SK-N-SH treated with all-trans-retinoic acid at 6 μM for 48 hours (cell line): ENCODE results near the gene RSAD1.

Experiments used
- ATAC-seq: fragments of 200-7000 bp; cut with Tn5 transposase; 3 replicates; pipeline ENCODE4 v1.9.1; 2020; ENCODE audit warnings: mild to moderate bottlenecking, moderate library complexity
- ARNTL ChIP-seq: fragments of 450-650 bp; formaldehyde crosslinking; IDR thresholded peaks from 2 replicates; pipeline ENCODE4 v1.5.0; 2020; ENCODE audit warnings: low read depth, mild to moderate bottlenecking, moderate library complexity, borderline replicate concordance
- BACH2 ChIP-seq: fragments of 250-450 bp; sonication (Bioruptor Pico); IDR thresholded peaks from 2 replicates; pipeline ENCODE4 v1.9.0; 2021; ENCODE audit warnings: mild to moderate bottlenecking, borderline replicate concordance
- ESRRG ChIP-seq: fragments of 250-450 bp; sonication (Bioruptor Pico); IDR thresholded peaks from 2 replicates; pipeline ENCODE4 v1.6.1; 2021; ENCODE audit warnings: mild to moderate bottlenecking
- OSR1 ChIP-seq: fragments of 250-450 bp; sonication (Bioruptor Pico); IDR thresholded peaks from 2 replicates; pipeline ENCODE4 v1.8.0; 2022; ENCODE audit warnings: moderate library complexity, mild to moderate bottlenecking, inconsistent platforms
- PPARA ChIP-seq: fragments of 250-450 bp; sonication (Bioruptor Pico); IDR thresholded peaks from 2 replicates; pipeline ENCODE4 v1.5.0; 2020; ENCODE audit warnings: mild to moderate bottlenecking, borderline replicate concordance
- SNAI2 ChIP-seq: fragments of 250-450 bp; sonication (Bioruptor Pico); IDR thresholded peaks from 2 replicates; pipeline ENCODE4 v1.5.0; 2020; ENCODE audit warnings: mild to moderate bottlenecking, moderate library complexity
- TOX ChIP-seq: fragments of 250-450 bp; sonication (Bioruptor Pico); IDR thresholded peaks from 2 replicates; pipeline ENCODE4 v1.8.0; 2021; ENCODE audit warnings: mild to moderate bottlenecking, moderate library complexity, borderline replicate concordance
- ZC3H10 ChIP-seq: fragments of 250-450 bp; sonication (Bioruptor Pico); IDR thresholded peaks from 2 replicates; pipeline ENCODE4 v1.5.1; 2021; ENCODE audit warnings: mild to moderate bottlenecking, moderate library complexity
- ZFP3 ChIP-seq: fragments of 250-450 bp; sonication (Bioruptor Pico); IDR thresholded peaks from 2 replicates; pipeline ENCODE4 v1.5.0; 2020; ENCODE audit warnings: mild to moderate bottlenecking, moderate library complexity
- ZNF565 ChIP-seq: fragments of 450-650 bp; formaldehyde crosslinking; conservative IDR thresholded peaks from 2 replicates; pipeline ENCODE4 v1.5.0; 2020; ENCODE audit warnings: low read depth, mild to moderate bottlenecking, moderate library complexity
- ZNF70 ChIP-seq: fragments of 450-650 bp; formaldehyde crosslinking; IDR thresholded peaks from 2 replicates; pipeline ENCODE4 v1.5.0; 2020; ENCODE audit warnings: mild to moderate bottlenecking, moderate library complexity
- ZNF8 ChIP-seq: fragments of 450-650 bp; formaldehyde crosslinking; IDR thresholded peaks from 2 replicates; pipeline ENCODE4 v1.5.0; 2020; ENCODE audit warnings: mild to moderate bottlenecking, moderate library complexity
- TF ChIP-seq, protein P1 (sequence below): fragments of 250-450 bp; sonication (Bioruptor Pico); IDR thresholded peaks from 2 replicates; pipeline ENCODE4 v1.8.0; 2021; ENCODE audit warnings: low read depth, mild to moderate bottlenecking, moderate library complexity, borderline replicate concordance
- TF ChIP-seq, protein P2 (sequence below): fragments of 250-450 bp; sonication (Bioruptor Pico); IDR thresholded peaks from 2 replicates; pipeline ENCODE4 v1.5.1; 2020; ENCODE audit warnings: low read depth, mild to moderate bottlenecking, moderate library complexity
- TF ChIP-seq, protein P3 (sequence below): fragments of 250-450 bp; sonication (Bioruptor Pico); IDR thresholded peaks from 2 replicates; pipeline ENCODE4 v1.5.0; 2020; ENCODE audit warnings: mild to moderate bottlenecking, moderate library complexity
- TF ChIP-seq, protein P4 (sequence below): fragments of 250-450 bp; sonication (Bioruptor Pico); IDR thresholded peaks from 2 replicates; pipeline ENCODE4 v1.5.1; 2021; ENCODE audit warnings: mild to moderate bottlenecking, moderate library complexity
- TF ChIP-seq, protein P5 (sequence below): fragments of 250-450 bp; sonication (Bioruptor Pico); IDR thresholded peaks from 2 replicates; pipeline ENCODE4 v1.8.0; 2020; ENCODE audit warnings: mild to moderate bottlenecking, moderate library complexity, borderline replicate concordance

RSAD1 gene

DNA sequence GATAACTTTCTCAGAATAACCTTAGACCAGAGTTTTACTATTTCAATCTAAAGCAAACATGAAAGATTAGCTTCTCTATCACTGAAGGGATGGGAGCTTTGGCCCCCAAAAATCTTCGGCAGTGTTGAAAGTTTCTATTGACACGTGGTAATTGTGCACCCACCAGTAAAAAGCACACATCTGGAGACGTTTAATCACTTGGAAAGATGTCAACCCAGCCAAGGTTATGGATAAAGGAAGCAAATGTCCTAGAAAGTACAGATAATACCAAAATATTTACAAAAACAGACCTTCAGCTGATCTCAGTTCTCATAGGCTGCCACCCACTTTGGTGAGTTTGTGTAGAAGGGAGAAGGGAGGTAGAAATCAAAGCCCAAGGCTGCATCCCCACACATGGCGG is 34.8 kb downstream of the RSAD1 start:
- TF ChIP-seq, protein P1, sequence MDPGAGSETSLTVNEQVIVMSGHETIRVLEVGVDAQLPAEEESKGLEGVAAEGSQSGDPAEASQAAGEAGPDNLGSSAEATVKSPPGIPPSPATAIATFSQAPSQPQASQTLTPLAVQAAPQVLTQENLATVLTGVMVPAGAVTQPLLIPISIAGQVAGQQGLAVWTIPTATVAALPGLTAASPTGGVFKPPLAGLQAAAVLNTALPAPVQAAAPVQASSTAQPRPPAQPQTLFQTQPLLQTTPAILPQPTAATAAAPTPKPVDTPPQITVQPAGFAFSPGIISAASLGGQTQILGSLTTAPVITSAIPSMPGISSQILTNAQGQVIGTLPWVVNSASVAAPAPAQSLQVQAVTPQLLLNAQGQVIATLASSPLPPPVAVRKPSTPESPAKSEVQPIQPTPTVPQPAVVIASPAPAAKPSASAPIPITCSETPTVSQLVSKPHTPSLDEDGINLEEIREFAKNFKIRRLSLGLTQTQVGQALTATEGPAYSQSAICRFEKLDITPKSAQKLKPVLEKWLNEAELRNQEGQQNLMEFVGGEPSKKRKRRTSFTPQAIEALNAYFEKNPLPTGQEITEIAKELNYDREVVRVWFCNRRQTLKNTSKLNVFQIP (CRISPR knock-in tag): no peak
- TF ChIP-seq OSR1 (CRISPR knock-in tag) (no peak), PPARA (CRISPR knock-in tag) (no peak), ZNF70 (CRISPR knock-in tag) (no peak), ZNF8 (CRISPR knock-in tag) (no peak), BACH2 (no peak), SNAI2 (CRISPR knock-in tag) (no peak), ZC3H10 (no peak), ZNF565 (CRISPR knock-in tag) (no peak), ARNTL (CRISPR knock-in tag) (no peak)
- TF ChIP-seq, protein P2, sequence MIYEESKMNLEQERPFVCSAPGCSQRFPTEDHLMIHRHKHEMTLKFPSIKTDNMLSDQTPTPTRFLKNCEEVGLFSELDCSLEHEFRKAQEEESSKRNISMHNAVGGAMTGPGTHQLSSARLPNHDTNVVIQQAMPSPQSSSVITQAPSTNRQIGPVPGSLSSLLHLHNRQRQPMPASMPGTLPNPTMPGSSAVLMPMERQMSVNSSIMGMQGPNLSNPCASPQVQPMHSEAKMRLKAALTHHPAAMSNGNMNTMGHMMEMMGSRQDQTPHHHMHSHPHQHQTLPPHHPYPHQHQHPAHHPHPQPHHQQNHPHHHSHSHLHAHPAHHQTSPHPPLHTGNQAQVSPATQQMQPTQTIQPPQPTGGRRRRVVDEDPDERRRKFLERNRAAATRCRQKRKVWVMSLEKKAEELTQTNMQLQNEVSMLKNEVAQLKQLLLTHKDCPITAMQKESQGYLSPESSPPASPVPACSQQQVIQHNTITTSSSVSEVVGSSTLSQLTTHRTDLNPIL (CRISPR knock-in tag): no peak
- no peak for ATAC-seq

DNA sequence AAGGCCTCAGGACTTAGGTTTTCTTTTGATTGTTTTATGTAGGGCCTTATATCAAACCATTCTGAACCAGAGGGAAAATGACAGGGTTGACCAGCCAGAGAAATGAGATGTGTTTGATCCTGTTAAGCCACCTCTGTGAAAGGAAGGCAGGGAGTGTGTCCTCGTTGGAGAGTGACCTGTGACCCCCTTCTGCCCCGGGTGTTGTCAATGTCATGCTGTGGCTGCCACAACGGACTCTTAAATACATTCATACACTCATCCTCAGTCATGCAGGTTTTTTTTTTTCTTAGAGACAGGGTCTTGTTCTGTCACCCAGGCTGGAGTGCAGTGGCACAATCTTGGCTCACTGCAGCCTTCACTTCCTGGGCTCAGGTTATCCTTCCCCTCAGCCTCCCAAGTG is 35.7 kb downstream of the RSAD1 start:
- TF ChIP-seq ESRRG (CRISPR knock-in tag): no peak
- TF ChIP-seq PPARA (CRISPR knock-in tag): no peak
- TF ChIP-seq, protein P3, sequence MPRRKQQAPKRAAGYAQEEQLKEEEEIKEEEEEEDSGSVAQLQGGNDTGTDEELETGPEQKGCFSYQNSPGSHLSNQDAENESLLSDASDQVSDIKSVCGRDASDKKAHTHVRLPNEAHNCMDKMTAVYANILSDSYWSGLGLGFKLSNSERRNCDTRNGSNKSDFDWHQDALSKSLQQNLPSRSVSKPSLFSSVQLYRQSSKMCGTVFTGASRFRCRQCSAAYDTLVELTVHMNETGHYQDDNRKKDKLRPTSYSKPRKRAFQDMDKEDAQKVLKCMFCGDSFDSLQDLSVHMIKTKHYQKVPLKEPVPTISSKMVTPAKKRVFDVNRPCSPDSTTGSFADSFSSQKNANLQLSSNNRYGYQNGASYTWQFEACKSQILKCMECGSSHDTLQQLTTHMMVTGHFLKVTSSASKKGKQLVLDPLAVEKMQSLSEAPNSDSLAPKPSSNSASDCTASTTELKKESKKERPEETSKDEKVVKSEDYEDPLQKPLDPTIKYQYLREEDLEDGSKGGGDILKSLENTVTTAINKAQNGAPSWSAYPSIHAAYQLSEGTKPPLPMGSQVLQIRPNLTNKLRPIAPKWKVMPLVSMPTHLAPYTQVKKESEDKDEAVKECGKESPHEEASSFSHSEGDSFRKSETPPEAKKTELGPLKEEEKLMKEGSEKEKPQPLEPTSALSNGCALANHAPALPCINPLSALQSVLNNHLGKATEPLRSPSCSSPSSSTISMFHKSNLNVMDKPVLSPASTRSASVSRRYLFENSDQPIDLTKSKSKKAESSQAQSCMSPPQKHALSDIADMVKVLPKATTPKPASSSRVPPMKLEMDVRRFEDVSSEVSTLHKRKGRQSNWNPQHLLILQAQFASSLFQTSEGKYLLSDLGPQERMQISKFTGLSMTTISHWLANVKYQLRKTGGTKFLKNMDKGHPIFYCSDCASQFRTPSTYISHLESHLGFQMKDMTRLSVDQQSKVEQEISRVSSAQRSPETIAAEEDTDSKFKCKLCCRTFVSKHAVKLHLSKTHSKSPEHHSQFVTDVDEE (CRISPR knock-in tag): no peak
- no peak for TF ChIP-seq TOX (CRISPR knock-in tag)
- no peak for TF ChIP-seq SNAI2 (CRISPR knock-in tag)
- TF ChIP-seq, protein P4, sequence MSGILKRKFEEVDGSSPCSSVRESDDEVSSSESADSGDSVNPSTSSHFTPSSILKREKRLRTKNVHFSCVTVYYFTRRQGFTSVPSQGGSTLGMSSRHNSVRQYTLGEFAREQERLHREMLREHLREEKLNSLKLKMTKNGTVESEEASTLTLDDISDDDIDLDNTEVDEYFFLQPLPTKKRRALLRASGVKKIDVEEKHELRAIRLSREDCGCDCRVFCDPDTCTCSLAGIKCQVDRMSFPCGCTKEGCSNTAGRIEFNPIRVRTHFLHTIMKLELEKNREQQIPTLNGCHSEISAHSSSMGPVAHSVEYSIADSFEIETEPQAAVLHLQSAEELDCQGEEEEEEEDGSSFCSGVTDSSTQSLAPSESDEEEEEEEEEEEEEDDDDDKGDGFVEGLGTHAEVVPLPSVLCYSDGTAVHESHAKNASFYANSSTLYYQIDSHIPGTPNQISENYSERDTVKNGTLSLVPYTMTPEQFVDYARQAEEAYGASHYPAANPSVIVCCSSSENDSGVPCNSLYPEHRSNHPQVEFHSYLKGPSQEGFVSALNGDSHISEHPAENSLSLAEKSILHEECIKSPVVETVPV (CRISPR knock-in tag): no peak
- TF ChIP-seq OSR1 (CRISPR knock-in tag): no peak
- TF ChIP-seq, protein P5, sequence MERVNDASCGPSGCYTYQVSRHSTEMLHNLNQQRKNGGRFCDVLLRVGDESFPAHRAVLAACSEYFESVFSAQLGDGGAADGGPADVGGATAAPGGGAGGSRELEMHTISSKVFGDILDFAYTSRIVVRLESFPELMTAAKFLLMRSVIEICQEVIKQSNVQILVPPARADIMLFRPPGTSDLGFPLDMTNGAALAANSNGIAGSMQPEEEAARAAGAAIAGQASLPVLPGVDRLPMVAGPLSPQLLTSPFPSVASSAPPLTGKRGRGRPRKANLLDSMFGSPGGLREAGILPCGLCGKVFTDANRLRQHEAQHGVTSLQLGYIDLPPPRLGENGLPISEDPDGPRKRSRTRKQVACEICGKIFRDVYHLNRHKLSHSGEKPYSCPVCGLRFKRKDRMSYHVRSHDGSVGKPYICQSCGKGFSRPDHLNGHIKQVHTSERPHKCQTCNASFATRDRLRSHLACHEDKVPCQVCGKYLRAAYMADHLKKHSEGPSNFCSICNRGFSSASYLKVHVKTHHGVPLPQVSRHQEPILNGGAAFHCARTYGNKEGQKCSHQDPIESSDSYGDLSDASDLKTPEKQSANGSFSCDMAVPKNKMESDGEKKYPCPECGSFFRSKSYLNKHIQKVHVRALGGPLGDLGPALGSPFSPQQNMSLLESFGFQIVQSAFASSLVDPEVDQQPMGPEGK (CRISPR knock-in tag): no peak
- no peak for ATAC-seq

DNA sequence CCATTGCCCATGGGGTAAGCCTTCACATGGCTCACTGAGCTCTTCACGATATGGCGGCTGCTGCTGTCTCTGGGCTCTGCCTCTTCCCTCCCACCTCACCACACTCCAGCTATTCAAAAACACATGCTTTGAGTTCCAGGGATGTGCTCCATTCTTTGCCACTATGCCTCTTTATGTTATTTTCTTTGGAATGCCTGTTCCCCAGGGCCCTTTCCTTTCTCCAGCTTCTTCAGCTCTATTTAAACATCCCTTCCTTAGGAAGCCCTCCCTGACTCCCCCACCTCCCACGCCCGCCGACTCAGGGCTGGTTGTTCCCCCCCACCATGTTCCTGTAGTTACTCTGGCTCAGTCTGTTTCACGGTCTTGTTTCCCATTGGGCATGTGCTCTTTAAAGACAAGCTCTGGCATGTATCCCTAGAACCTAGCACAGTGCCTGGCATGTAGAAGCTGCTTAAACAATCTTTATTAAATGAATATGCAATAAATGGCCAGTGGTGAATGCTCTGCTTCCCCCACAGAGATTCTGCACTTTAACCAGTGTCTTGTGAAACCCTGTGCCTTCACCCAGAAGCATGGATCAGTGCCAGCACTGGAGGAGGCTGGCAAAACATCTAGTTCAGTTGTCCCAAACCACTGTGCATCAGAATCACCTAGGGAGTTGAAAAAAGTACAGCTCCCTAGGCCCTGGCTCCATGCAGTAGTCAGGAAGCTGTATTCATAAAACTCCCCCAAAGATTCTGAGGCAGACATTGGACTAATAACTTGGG is 36.5 kb downstream of the RSAD1 start:
- peak; percentile 15; the same call in 1 of the 3 replicates for ATAC-seq
- TF ChIP-seq ZFP3 (CRISPR knock-in tag) (no peak), SNAI2 (CRISPR knock-in tag) (no peak)
- TF ChIP-seq, protein P2 (CRISPR knock-in tag): no peak
